Measurements from ENCODE around the gene GNRH2. TPM values are rescaled to one million over a fixed set of nuclear protein-coding genes. Genes with fewer than 3 reads are reported as not detected.

Gene GNRH2
- total RNA-seq, 4 donors from 2014 or later, result 4.6 TPM; not detected in 3

- Histone ChIP-seq H3K4me1 (peaks cover 0 to 14% (median 7%) of the 10 kb centered on the region in 4 donors), H3K4me3 (no peak overlapping the region), H3K27ac (no peak overlapping the region), H3K9me3 (no peaks in the 10 kb centered on the region), H3K36me3 (peaks cover 0 to 69% (median 0%) of the 10 kb centered on the region in 3 donors), H3K27me3 (no peaks in the 10 kb centered on the region)
- DNase-seq (ENCODE audit: low spot score in 2 of 2), result no peak
- WGBS, 2 donors, result 74 to 83% methylated on average over 3 of the region's 3 CpGs
- TF ChIP-seq EP300 (IDR thresholded peaks at IDR 0.05), result no peak
- TF ChIP-seq POLR2A (IDR thresholded peaks at IDR 0.05), result no peak
- TF ChIP-seq, protein P1, sequence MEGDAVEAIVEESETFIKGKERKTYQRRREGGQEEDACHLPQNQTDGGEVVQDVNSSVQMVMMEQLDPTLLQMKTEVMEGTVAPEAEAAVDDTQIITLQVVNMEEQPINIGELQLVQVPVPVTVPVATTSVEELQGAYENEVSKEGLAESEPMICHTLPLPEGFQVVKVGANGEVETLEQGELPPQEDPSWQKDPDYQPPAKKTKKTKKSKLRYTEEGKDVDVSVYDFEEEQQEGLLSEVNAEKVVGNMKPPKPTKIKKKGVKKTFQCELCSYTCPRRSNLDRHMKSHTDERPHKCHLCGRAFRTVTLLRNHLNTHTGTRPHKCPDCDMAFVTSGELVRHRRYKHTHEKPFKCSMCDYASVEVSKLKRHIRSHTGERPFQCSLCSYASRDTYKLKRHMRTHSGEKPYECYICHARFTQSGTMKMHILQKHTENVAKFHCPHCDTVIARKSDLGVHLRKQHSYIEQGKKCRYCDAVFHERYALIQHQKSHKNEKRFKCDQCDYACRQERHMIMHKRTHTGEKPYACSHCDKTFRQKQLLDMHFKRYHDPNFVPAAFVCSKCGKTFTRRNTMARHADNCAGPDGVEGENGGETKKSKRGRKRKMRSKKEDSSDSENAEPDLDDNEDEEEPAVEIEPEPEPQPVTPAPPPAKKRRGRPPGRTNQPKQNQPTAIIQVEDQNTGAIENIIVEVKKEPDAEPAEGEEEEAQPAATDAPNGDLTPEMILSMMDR (IDR thresholded peaks at IDR 0.05), result no peak
Observed at GRCh38 chr20:3037654-3038053, 5.8 kb upstream of the GNRH2 start.

DNA sequence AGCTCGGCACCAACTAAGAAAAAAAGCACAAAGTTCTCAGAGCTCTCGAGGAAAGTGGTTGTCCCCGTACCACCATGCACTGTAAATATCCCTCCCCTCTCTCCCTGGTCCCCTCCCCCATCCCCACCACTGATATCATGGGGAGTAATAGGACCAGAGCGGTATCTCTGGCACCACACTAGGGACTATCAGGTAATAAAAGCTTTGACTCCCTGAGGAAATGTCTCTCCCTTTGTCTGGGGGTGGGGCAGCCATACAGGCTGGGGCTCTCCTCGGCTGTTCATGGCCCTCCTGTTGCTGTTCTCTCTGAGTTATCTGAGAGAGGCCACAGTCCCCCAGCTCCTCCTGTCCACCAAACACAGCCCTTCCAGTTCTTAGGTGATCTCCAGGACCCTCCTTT is 5.0 kb upstream of the GNRH2 start:
- Histone ChIP-seq H3K27me3 (no peaks in the 10 kb centered on the region), H3K4me1 (peaks cover 0 to 22% (median 13%) of the 10 kb centered on the region in 4 donors), H3K9me3 (no peaks in the 10 kb centered on the region), H3K27ac (no peak overlapping the region), H3K36me3 (peaks cover 0 to 69% (median 0%) of the 10 kb centered on the region in 3 donors), H3K4me3 (no peak overlapping the region)
- WGBS, 2 donors, result 60 to 65% methylated on average over 5 of the region's 5 CpGs
- no peak for TF ChIP-seq POLR2A (IDR thresholded peaks at IDR 0.05)
- no peak for TF ChIP-seq EP300 (IDR thresholded peaks at IDR 0.05)
- TF ChIP-seq, protein P1 (IDR thresholded peaks at IDR 0.05), result no peak
- no peak for DNase-seq (ENCODE audit: low spot score in 2 of 2)

GRCh38 chr20:3039426-3039825 is 4.0 kb upstream of the GNRH2 start:
- no peaks in the 10 kb centered on the region for H3K27me3 ChIP-seq
- peaks cover 0 to 25% (median 13%) of the 10 kb centered on the region in 4 donors for H3K4me1 ChIP-seq
- no peaks in the 10 kb centered on the region for H3K9me3 ChIP-seq
- 91 to 94% methylated on average over 4 of the region's 4 CpGs for WGBS, 2 donors
- no peak for DNase-seq (ENCODE audit: low spot score in 2 of 2)
- H3K4me3 ChIP-seq, result no peak overlapping the region
- TF ChIP-seq EP300 (IDR thresholded peaks at IDR 0.05) (no peak), POLR2A (IDR thresholded peaks at IDR 0.05) (no peak)
- TF ChIP-seq, protein P1 (IDR thresholded peaks at IDR 0.05), result no peak
- peaks cover 0 to 64% (median 0%) of the 10 kb centered on the region in 3 donors for H3K36me3 ChIP-seq
- H3K27ac ChIP-seq, result no peak overlapping the region

- Histone ChIP-seq H3K36me3 (peaks cover 0 to 57% (median 0%) of the 10 kb centered on the region in 3 donors), H3K4me3 (no peak overlapping the region), H3K27ac (no peak overlapping the region), H3K9me3 (no peaks in the 10 kb centered on the region), H3K27me3 (no peaks in the 10 kb centered on the region), H3K4me1 (peaks cover 0 to 31% (median 13%) of the 10 kb centered on the region in 4 donors)
- WGBS, 2 donors, result 91 to 94% methylated on average over 8 of the region's 8 CpGs
- TF ChIP-seq, protein P1 (IDR thresholded peaks at IDR 0.05), result no peak
- TF ChIP-seq POLR2A (IDR thresholded peaks at IDR 0.05), result no peak
- no peak for TF ChIP-seq EP300 (IDR thresholded peaks at IDR 0.05)
- no peak for DNase-seq (ENCODE audit: low spot score in 2 of 2)
Observed at GRCh38 chr20:3040086-3040485, 3.3 kb upstream of the GNRH2 start.

GRCh38 chr20:3041854-3042409 is 1.5 kb upstream of the GNRH2 start:
- TF ChIP-seq, protein P1 (IDR thresholded peaks at IDR 0.05), result no peak
- TF ChIP-seq POLR2A (IDR thresholded peaks at IDR 0.05) (no peak), EP300 (IDR thresholded peaks at IDR 0.05) (no peak)
- Histone ChIP-seq H3K27me3 (no peaks in the 10 kb centered on the region), H3K27ac (peak overlapping the region; percentile 66 to 97 (median 72)), H3K36me3 (peaks cover 0 to 39% (median 0%) of the 10 kb centered on the region in 3 donors), H3K9me3 (no peaks in the 10 kb centered on the region), H3K4me1 (peaks cover 0 to 40% (median 19%) of the 10 kb centered on the region in 4 donors), H3K4me3 (no peak overlapping the region)
- no peak for DNase-seq (ENCODE audit: low spot score in 2 of 2)
- 36 to 43% methylated on average over 10 of the region's 10 CpGs for WGBS, 2 donors

Data from tibial nerve (tissue), 4 donors.